Heart left ventricle (tissue), 13 donors: ENCODE data around the gene FRRS1L.

Source experiments
- CTCF ChIP-seq, 12 donors: fragments of 200-600 bp; sonication (generic) in 4 of 12; IDR thresholded peaks; one replicate each; pipeline versions ENCODE4 v1.5.0 to v1.8.0; 2018 to 2022; ENCODE audit warnings: antibody characterized with exemption in 12 of 12, mild to moderate bottlenecking in 5 of 12
- POLR2A ChIP-seq, 2 donors: fragments of 450-650 bp; IDR thresholded peaks; one replicate each; pipeline ENCODE4 v1.6.1; 2017; ENCODE audit warnings: antibody characterized with exemption in 2 of 2, mild to moderate bottlenecking in 2 of 2, moderate library complexity in 2 of 2
- donor health status: ischemic (EF 13 %, LVEDD 7.1; RV severe dilation, severe dysfunction).
- donor health status: DM: no; HTN: yes; CAD: no.
- donor health status: DM: no; HTN: no; CAD: no.
- donor health status: ischemic (EF 25% LVEDD 6.9; RV normal size, moderate dysfunction).
- donor health status: ischemic (EF 25% LVEDD 5.7; RV mildly dilated, moderate dysfunction).
- donor health status: ischemic (EF 35%, LVEDD 5.7; RV mildly dilated, moderate dysfunction).
- donor health status: nonischemic (EF 11% LVEDD 7.7; RV severe dilation, severe dysfunction).
- donor health status: DM: yes; HTN: yes; CAD: no.
- donor health status: PGD.
- donor health status: ischemic (EF 29% LVEDD 5.4; RV normal size, mild dysfunction).
- donor health status: nonischemic (EF 23%, LVEDD 6.1; RV moderate dilation, normal function).

- peak in 2 of 12 donors; percentile 5 to 9 for TF ChIP-seq CTCF (IDR thresholded peaks at IDR 0.05)
- no peak for TF ChIP-seq POLR2A (IDR thresholded peaks at IDR 0.05)
These were observed 23.0 kb downstream of the FRRS1L start for GRCh38 chr9:109143881-109144562.
